BLaER1 treated with 17β-estradiol and CSF1 and Interleukin-3, amounts not matched to agents 10 nM and 100 nM (cell line): ENCODE measurements around the gene FAM9A.

ENCODE experiments used
- H3K27ac ChIP-seq, 11 experiments: shearing (Covaris generic); formaldehyde crosslinking; 2 replicates each; pipeline ENCODE4 v1.8.1; 2022
- H3K27me3 ChIP-seq, 11 experiments: shearing (Covaris generic); formaldehyde crosslinking; 2 replicates each; pipeline ENCODE4 v1.8.1; 2022
- H3K36me3 ChIP-seq, 11 experiments: shearing (Covaris generic); formaldehyde crosslinking; 2 replicates each; pipeline ENCODE4 v1.8.1; 2022
- H3K4me1 ChIP-seq, 10 experiments: shearing (Covaris generic); formaldehyde crosslinking; 2 replicates each; pipeline ENCODE4 v1.8.1; 2022
- H3K4me2 ChIP-seq, 11 experiments: shearing (Covaris generic); formaldehyde crosslinking; 2 replicates each; pipeline ENCODE4 v1.8.1; 2022
- H3K4me3 ChIP-seq, 10 experiments: shearing (Covaris generic); formaldehyde crosslinking; 2 replicates each; pipeline ENCODE4 v1.8.1; 2022
- H3K9ac ChIP-seq, 11 experiments: shearing (Covaris generic); formaldehyde crosslinking; 2 replicates each; pipeline ENCODE4 v1.8.1; 2022
- H3K9me3 ChIP-seq, 11 experiments: shearing (Covaris generic); formaldehyde crosslinking; replicated peaks in 1 of 11; 2 replicates each; pipeline ENCODE4 v1.8.1; 2022
- H4K20me1 ChIP-seq, 11 experiments: shearing (Covaris generic); formaldehyde crosslinking; 2 replicates each; pipeline ENCODE4 v1.8.1; 2022
- Cebpa-rat ChIP-seq, 11 experiments: shearing (Covaris generic); IDR thresholded peaks; 2 replicates each; pipeline ENCODE4 v1.8.1; 2022

Gene FAM9A

DNA sequence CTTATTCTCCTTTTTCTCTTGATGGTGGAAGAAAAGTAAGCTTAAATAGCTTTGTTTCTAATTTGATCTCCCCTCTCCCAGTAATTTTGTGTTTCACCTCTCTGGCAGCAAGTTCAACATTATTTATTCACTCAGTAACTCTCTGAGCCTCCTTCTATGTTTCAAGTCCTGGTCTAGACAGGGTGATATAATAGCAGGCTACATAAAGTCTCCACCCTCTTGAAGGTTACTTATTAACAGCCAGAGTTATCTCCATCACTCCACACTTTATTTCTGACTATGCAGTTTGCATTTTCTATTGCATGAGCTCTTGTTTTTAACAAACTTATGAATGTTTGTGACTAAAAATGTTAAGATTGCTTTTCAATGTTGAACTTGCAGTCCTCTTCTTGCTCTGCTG lies 51.5 kb downstream of the FAM9A start:
- H3K9me3 ChIP-seq, result 0 out of 22 replicates have a peak, but pooled peaks cover 0 to under 1% (median 0%) of the 10 kb centered on the region in 11 experiments
- no peaks in the 10 kb centered on the region for H4K20me1 ChIP-seq
- TF ChIP-seq Cebpa-rat (IDR thresholded peaks at IDR 0.05), result no peak

DNA sequence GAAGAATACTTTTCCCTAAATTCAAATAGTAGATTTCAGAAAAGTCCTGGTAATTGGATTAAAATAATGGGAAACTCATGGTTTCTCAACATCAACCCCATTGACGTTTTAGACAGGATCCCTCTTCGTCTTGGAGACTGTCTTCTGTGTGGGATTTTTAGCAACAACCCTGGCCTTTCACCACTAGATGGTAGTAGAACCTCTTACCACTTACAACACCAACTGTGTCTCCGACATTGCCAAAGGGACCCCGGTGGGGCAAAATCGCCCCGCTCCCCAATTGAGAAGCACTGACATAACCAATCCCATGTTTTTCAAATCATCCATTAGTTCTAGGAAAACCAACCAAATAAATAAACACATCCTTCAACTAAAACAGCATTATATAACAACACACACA lies 52.3 kb downstream of the FAM9A start:
- no peak overlapping the region for H3K4me2 ChIP-seq
- H3K4me1 ChIP-seq, result peaks cover 0 to 7% (median 0%) of the 10 kb centered on the region in 10 experiments; a peak in 1 of 20 replicates
- no peaks in the 10 kb centered on the region for H3K9me3 ChIP-seq
- no peaks in the 10 kb centered on the region for H3K27me3 ChIP-seq
- no peak overlapping the region for H3K27ac ChIP-seq
- no peak overlapping the region for H3K4me3 ChIP-seq
- TF ChIP-seq Cebpa-rat (IDR thresholded peaks at IDR 0.05), result no peak
- no peaks in the 10 kb centered on the region for H3K36me3 ChIP-seq
- no peaks in the 10 kb centered on the region for H4K20me1 ChIP-seq
- no peak overlapping the region for H3K9ac ChIP-seq

More for the DNA sequence above, 51.5 kb downstream of the FAM9A start:
- Histone ChIP-seq H3K4me1 (peaks cover 0 to 7% (median 0%) of the 10 kb centered on the region in 10 experiments; a peak in 1 of 20 replicates), H3K4me2 (no peak overlapping the region), H3K27me3 (no peaks in the 10 kb centered on the region), H3K4me3 (no peak overlapping the region), H3K36me3 (no peaks in the 10 kb centered on the region), H3K9ac (no peak overlapping the region), H3K27ac (no peak overlapping the region)

DNA sequence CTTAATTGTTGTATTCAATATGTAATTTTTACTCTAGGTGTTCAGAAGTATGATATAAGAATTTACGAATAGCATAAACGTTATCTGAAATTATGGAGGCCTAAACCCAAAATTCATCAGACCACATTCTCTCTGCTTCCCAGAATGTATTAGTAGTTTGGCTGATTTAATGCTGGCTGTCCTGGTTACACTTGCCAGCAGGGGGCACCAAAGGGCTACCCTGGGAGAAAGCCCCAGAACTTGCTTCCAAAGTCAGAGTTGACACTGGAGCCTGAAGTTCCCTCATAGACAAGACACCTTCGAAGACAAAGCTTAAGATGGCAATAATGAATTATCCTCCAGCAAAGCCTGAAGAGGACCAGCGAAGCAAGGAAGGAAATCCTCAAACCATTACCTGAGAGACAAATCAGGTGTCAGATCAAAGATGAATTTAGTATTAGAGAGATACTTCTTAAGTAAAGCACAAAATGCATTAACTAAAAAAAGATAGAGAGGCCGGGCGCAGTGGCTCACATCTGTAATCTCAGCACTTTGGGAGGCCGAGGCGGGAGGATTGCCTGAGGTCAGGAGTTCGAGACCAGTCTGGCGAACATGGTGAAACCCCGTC lies 58.0 kb downstream of the FAM9A start:
- H3K4me1 ChIP-seq, result no peaks in the 10 kb centered on the region
- no peak overlapping the region for H3K27ac ChIP-seq
- H3K9ac ChIP-seq, result no peak overlapping the region
- H3K4me2 ChIP-seq, result no peak overlapping the region
- H3K4me3 ChIP-seq, result no peak overlapping the region
- no peaks in the 10 kb centered on the region for H3K27me3 ChIP-seq
- no peaks in the 10 kb centered on the region for H3K36me3 ChIP-seq
- TF ChIP-seq Cebpa-rat (IDR thresholded peaks at IDR 0.05), result no peak
- no peaks in the 10 kb centered on the region for H4K20me1 ChIP-seq
- H3K9me3 ChIP-seq, result no peaks in the 10 kb centered on the region

DNA sequence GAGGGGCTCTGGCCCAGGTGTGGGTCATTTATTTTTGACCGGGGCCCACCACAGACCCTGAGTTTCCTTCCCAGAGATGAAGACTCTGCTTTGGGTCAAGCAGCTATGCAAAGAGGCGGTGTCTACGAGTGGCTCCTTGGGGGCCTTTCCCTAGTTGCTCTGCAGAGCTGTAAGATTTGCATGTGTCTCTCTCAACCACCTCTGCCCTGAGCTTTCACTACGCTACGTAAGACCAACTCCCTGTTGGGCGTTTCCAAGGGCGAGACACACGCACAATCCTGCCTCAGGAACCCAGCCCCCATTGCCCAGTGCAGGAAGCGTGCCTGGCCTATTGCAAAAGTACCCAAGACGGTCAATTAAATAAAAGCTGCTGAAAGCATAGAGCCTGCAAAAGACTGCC lies 59.2 kb downstream of the FAM9A start:
- Histone ChIP-seq H3K4me2 (no peak overlapping the region), H3K27me3 (no peaks in the 10 kb centered on the region), H4K20me1 (no peaks in the 10 kb centered on the region), H3K36me3 (no peaks in the 10 kb centered on the region), H3K4me1 (no peaks in the 10 kb centered on the region), H3K9ac (no peak overlapping the region), H3K27ac (no peak overlapping the region), H3K4me3 (no peak overlapping the region), H3K9me3 (no peaks in the 10 kb centered on the region)
- no peak for TF ChIP-seq Cebpa-rat (IDR thresholded peaks at IDR 0.05)
